NCI-H1105 (cell line): Measurements from ENCODE around the gene ABI3BP.

Experiments
- DNase-seq: peaks from one replicate; lab custom pipeline; 2025; lab: John Stamatoyannopoulos, UW

The ABI3BP gene

GRCh38 chr3:100720426-100720825 is 272.8 kb downstream of the ABI3BP start:
- DNase-seq = no peak

GRCh38 chr3:100719136-100719535 is 274.1 kb downstream of the ABI3BP start:
- no peak for DNase-seq

GRCh38 chr3:100717637-100718487 is 275.4 kb downstream of the ABI3BP start:
- no peak for DNase-seq

GRCh38 chr3:100717063-100717462 is 276.2 kb downstream of the ABI3BP start:
- no peak for DNase-seq

DNA sequence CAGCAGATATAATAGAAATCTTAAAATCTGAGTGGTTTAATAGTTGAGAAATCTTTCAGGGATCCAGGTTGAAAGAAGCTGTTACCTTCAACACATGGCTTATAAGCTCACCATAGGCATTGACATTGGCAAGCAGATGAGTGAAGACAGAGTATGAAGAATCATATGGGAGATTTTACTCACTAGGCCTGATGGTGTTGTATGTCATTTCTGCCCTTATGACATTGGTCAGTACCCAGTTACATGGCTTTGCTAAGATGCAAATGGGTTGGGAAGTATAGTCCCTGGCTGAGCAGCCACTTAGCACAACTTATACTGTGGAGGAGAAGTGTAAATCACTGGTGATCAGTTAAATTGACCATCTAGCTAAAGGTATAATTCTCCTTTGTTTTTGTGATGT is 278.0 kb downstream of the ABI3BP start:
- no peak for DNase-seq

DNA sequence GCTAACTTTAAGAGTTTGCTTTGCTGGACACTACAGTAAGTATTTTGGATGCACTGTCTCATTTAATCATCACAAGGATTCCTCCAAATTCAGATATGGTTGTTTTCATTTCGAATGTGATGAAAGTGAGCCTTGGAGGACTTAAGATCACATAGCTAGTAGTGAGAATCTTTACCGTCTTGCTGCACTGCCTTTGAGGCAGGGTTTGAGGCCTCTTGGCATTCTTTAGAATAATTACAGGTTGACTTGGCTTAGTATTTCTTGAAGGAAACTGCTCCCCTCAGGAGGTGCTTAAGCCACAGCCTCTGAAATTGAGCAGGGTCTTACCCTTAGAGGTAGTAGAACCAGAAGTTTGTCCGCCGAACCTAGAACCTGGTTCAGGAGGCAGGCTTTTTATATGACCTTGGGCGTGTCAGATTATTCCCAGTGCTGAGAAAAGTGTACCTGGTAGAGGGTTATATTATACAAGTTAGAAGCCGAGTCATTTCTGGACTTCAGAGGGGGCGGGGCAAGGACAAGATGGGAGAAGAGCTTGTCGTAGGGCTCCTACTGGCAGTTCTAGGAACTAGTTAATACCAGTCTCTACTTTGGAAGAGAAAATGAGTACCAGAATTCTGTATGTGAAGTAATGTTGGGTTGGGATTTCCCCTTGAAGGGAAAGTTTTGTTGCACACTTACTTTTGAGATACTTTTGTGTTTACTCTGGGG is 282.8 kb downstream of the ABI3BP start:
- DNase-seq = no peak

GRCh38 chr3:100709842-100710260 is 283.4 kb downstream of the ABI3BP start:
- peak; percentile 24 for DNase-seq

DNA sequence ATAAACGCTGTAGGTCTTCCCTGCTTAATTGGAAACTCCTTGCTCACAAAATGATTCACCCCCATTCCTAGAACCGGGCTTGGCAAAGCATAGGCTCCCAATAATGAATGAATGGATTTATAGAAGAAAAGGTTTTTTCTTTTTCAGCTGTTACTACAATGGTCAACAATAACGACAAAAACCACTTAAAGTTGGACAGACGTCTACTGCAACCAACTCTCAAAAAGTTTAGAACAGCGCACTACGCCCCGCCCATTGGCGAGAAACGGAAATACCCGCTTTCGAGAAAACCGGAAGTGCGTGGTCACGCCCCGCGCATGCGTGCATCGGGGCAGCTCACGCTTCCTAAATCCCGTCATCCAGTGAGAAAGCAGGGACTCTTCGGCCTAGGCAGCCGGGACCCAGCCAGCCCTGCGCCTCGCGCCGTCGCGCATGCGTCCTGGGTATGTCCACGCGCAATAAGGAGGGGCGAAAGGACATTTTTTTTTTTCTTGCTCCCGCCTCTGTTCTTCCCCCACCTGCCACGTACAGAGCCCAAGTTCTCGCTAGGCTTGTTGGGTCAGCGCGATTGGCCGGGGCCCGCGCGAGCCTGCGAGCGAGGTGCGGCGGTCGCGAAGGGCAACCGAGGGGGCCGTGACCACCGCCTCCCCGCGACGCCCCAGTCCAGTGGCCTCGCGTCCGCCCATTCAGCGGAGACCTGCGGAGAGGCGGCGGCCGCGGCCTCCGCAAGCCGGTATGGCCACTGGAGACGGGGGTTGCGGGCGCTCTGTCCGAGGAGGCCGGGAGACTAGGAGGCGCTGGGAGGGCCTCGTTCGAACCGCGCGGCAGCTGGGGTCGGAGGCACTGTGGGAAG is 284.0 kb downstream of the ABI3BP start, which contains the start of gene TFG:
Gene TFG, plus strand, starts transcription at position 506 of the 853 bp plus-strand sequence. CDS start 4,192 bp downstream, outside the sequence.
- DNase-seq = peak; percentile 97

DNA sequence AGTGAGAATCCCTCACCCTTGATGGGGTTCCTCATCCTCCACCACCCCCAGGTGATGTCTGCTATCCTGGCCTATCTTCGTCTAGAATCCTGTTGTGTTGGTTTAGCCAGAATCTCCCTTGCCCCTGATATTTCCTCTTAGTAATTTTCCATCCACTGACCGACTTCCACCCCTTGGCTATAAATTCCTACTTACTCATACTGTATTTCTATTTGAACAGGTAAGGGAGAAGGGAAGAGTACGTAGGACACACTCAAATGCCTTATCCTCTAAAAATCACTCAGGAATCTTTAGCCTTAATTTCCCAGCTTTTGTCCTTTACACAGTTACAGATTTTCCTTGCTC is 284.6 kb downstream of the ABI3BP start:
- no peak for DNase-seq

- no peak for DNase-seq
Measured at GRCh38 chr3:100706365-100706764, 286.9 kb downstream of the ABI3BP start.

- DNase-seq = no peak
Measured at GRCh38 chr3:100703865-100704264, 289.4 kb downstream of the ABI3BP start.

DNA sequence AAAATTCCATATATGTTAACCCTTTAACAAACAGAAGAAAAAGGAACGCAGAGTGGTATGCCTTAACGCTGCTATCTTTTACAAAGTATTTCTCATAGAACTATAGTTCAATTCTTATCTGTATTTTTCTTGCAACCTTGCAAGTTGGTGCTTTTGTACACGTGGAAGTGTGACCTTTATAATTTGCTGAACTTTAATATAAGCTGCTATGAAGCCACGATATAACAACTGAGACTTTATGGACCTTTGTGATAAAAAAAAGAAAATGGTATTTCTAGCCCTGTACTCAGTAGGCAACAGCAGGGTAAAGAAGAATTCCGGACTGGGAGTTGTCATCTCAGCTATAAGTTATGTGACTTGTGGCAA is 290.3 kb downstream of the ABI3BP start:
- no peak for DNase-seq

DNA sequence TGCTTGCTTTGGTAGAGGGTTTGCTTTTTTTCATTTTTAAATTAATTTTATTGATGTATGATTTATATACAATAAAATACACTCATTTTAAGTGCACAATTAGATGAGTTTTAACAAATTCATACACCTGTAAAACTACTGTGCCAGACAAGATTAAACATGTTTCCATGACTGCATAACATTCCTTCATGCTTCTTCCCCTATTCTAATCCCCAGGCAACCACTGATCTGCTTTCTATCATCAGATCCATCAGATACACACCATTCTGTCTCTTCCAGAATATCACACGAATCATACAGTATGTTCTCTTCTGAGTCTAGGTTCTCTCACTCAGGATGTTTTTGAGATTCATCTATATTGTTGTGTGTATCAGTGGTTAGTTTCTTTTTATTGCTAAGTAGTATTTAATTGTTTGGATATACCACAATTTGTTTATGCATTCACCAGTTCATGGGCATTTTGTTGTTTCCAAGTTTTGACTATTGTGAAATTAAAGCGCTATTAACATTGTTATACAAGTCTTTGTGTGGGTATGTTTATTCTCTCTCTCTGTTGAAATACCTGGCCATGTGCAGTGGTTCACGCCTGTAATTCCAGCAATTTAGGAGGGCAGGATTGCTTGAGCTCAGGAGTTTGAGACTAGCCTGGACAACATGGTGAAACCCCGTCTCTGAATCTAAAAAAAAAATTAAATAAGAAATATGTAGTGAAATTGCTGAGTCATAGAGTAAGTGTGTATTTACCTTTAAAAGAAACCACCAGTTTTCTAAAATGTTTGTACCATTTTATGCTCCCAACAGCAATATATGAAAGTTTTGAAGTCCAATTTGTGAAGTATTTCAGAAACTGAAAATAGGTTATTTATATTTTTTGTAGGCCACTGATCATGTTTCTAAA is 290.9 kb downstream of the ABI3BP start:
- DNase-seq = no peak

DNA sequence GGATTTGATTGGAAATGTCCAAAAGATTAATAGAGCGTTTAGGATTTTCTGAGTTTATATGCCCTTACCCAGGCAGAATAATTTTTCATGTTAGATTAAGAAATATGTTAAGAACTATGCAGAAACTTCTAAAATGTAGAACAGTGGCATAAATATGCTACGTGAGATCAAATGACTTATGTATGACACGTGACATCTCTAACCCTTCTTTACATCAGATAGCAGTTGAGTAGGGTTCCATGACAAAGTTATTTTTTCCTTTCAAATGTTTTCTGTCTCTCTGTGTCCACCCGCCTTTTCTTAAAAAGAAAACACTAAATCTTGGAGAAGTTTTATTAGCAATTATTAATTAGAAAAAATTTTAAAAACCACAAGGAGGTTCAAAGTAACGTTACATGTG is 292.5 kb downstream of the ABI3BP start:
- no peak for DNase-seq
